Measurements from ENCODE around the gene CACNA2D1.

GRCh38 chr7:82481499-82482097 lies 38.0 kb upstream of the CACNA2D1 start:
- no peak for TF ChIP-seq USF1 (IDR thresholded peaks at IDR 0.05)
- TF ChIP-seq REST (IDR thresholded peaks at IDR 0.05; ENCODE audit: low read depth) = no peak
- no peak for TF ChIP-seq ZBTB7A (IDR thresholded peaks at IDR 0.05; ENCODE audit: low read depth)
- TF ChIP-seq MAX (IDR thresholded peaks at IDR 0.05) = no peak
- no peak for TF ChIP-seq EP300 (IDR thresholded peaks at IDR 0.05; ENCODE audit: borderline replicate concordance)
- no peak for TF ChIP-seq TEAD4 (IDR thresholded peaks at IDR 0.05)
- no peak for TF ChIP-seq TAF1 (IDR thresholded peaks at IDR 0.05; ENCODE audit: low read depth)
- peak; percentile 44; the same call in 1 of the 2 replicates for TF ChIP-seq RAD21 (IDR thresholded peaks at IDR 0.05; ENCODE audit: low read depth)
- TF ChIP-seq EGR1 (IDR thresholded peaks at IDR 0.05) = no peak
- no peak for TF ChIP-seq TCF12 (IDR thresholded peaks at IDR 0.05; ENCODE audit: low read depth)
- no peak for TF ChIP-seq FOXM1 (IDR thresholded peaks at IDR 0.05; ENCODE audit: borderline replicate concordance, low read depth)
- TF ChIP-seq CEBPB (IDR thresholded peaks at IDR 0.05) = no peak

Measured in Ishikawa (cell line).